ENCODE measurements around the gene PIGS.
"Not testable (repeated sequence)": the region's sequence is repeated elsewhere in the genome, so short reads cannot be mapped to it uniquely, and the experiment has no call there.

The PIGS gene

GRCh38 chr17:28598389-28598788, 27.1 kb upstream of the PIGS start:
- in situ Hi-C loops (cut with MboI; ENCODE audit: low sequenced_read_pairs), result no loop called here
- no peaks in the 10 kb centered on the region for H3K9me3 ChIP-seq
- DNase-seq (ENCODE audit: low spot score in 2 of 2), result no peak
- peaks cover 7% of the 10 kb centered on the region for H3K4me1 ChIP-seq
- peaks cover 34% of the 10 kb centered on the region for H3K36me3 ChIP-seq (replicated peaks)
- no peaks in the 10 kb centered on the region for H3K27me3 ChIP-seq (ENCODE audit: low read depth)
- peak overlapping the region; percentile 94 for H3K4me3 ChIP-seq

- no peak for DNase-seq (ENCODE audit: low spot score in 2 of 2)
- H3K27me3 ChIP-seq (ENCODE audit: low read depth), result no peaks in the 10 kb centered on the region
- peaks cover 40% of the 10 kb centered on the region for H3K36me3 ChIP-seq (replicated peaks)
- H3K9me3 ChIP-seq, result no peaks in the 10 kb centered on the region
- in situ Hi-C loops (cut with MboI; ENCODE audit: low sequenced_read_pairs), result no loop called here
- peaks cover 7% of the 10 kb centered on the region for H3K4me1 ChIP-seq
- peak overlapping the region; percentile 94 for H3K4me3 ChIP-seq
Measured at GRCh38 chr17:28597606-28598383, 26.5 kb upstream of the PIGS start.

GRCh38 chr17:28592260-28592659, 20.9 kb upstream of the PIGS start:
- Histone ChIP-seq H3K4me1 (peaks cover under 1% of the 10 kb centered on the region), H3K36me3 (replicated peaks) (peaks cover 80% of the 10 kb centered on the region), H3K4me3 (no peak overlapping the region), H3K9me3 (no peaks in the 10 kb centered on the region), H3K27me3 (ENCODE audit: low read depth) (no peaks in the 10 kb centered on the region)
- no peak for DNase-seq (ENCODE audit: low spot score in 2 of 2)
- in situ Hi-C loops (cut with MboI; ENCODE audit: low sequenced_read_pairs), result no loop called here

GRCh38 chr17:28585851-28586250, 14.5 kb upstream of the PIGS start:
- Histone ChIP-seq H3K27me3 (ENCODE audit: low read depth) (no peaks in the 10 kb centered on the region), H3K9me3 (no peaks in the 10 kb centered on the region), H3K4me1 (no peaks in the 10 kb centered on the region), H3K4me3 (no peak overlapping the region), H3K36me3 (replicated peaks) (peaks cover 88% of the 10 kb centered on the region)
- in situ Hi-C loops (cut with MboI; ENCODE audit: low sequenced_read_pairs), result no loop called here
- DNase-seq (ENCODE audit: low spot score in 2 of 2), result no peak

- no peaks in the 10 kb centered on the region for H3K4me1 ChIP-seq
- no peaks in the 10 kb centered on the region for H3K27me3 ChIP-seq (ENCODE audit: low read depth)
- H3K4me3 ChIP-seq, result no peak overlapping the region
- no peaks in the 10 kb centered on the region for H3K9me3 ChIP-seq
- in situ Hi-C loops (cut with MboI; ENCODE audit: low sequenced_read_pairs), result no loop called here
- no peak for DNase-seq (ENCODE audit: low spot score in 2 of 2)
- peaks cover 86% of the 10 kb centered on the region for H3K36me3 ChIP-seq (replicated peaks)
Measured at GRCh38 chr17:28584434-28584833, 13.1 kb upstream of the PIGS start.

- H3K9me3 ChIP-seq, result no peaks in the 10 kb centered on the region
- DNase-seq (ENCODE audit: low spot score in 2 of 2), result no peak
- no peaks in the 10 kb centered on the region for H3K4me1 ChIP-seq
- H3K4me3 ChIP-seq, result no peak overlapping the region
- in situ Hi-C loops (cut with MboI; ENCODE audit: low sequenced_read_pairs), result no loop called here
- no peaks in the 10 kb centered on the region for H3K27me3 ChIP-seq (ENCODE audit: low read depth)
- peaks cover 90% of the 10 kb centered on the region for H3K36me3 ChIP-seq (replicated peaks)
Measured at GRCh38 chr17:28582513-28582912, 11.2 kb upstream of the PIGS start.

- Histone ChIP-seq H3K4me3 (no peak overlapping the region), H3K27me3 (ENCODE audit: low read depth) (no peaks in the 10 kb centered on the region), H3K36me3 (replicated peaks) (peaks cover 83% of the 10 kb centered on the region), H3K9me3 (no peaks in the 10 kb centered on the region), H3K4me1 (peaks cover 4% of the 10 kb centered on the region)
- in situ Hi-C loops (cut with MboI; ENCODE audit: low sequenced_read_pairs), result no loop called here
- DNase-seq (ENCODE audit: low spot score in 2 of 2), result no peak
Measured at GRCh38 chr17:28580959-28581358, 9.6 kb upstream of the PIGS start.

GRCh38 chr17:28579526-28579925, 8.2 kb upstream of the PIGS start:
- DNase-seq (ENCODE audit: low spot score in 2 of 2), result no peak
- peaks cover 69% of the 10 kb centered on the region for H3K36me3 ChIP-seq (replicated peaks)

GRCh38 chr17:28578246-28579195, 7.2 kb upstream of the PIGS start:
- peaks cover 59% of the 10 kb centered on the region for H3K36me3 ChIP-seq (replicated peaks)
- H3K9me3 ChIP-seq, result no peaks in the 10 kb centered on the region
- H3K27me3 ChIP-seq (ENCODE audit: low read depth), result no peaks in the 10 kb centered on the region
- no peak for DNase-seq (ENCODE audit: low spot score in 2 of 2)
- in situ Hi-C loops (cut with MboI; ENCODE audit: low sequenced_read_pairs), result loop anchor here (10.0 kb wide), 1 partner anchor 64 kb away; no protein-coding TSS in a partner anchor
- H3K4me3 ChIP-seq, result no peak overlapping the region
- peaks cover 4% of the 10 kb centered on the region for H3K4me1 ChIP-seq

More at GRCh38 chr17:28579526-28579925, 8.2 kb upstream of the PIGS start:
- no peaks in the 10 kb centered on the region for H3K9me3 ChIP-seq
- no peaks in the 10 kb centered on the region for H3K27me3 ChIP-seq (ENCODE audit: low read depth)
- no peak overlapping the region for H3K4me3 ChIP-seq
- H3K4me1 ChIP-seq, result peaks cover 4% of the 10 kb centered on the region
- in situ Hi-C loops (cut with MboI; ENCODE audit: low sequenced_read_pairs), result loop anchor here (10.0 kb wide), 1 partner anchor 65 kb away; no protein-coding TSS in a partner anchor

GRCh38 chr17:28577466-28577824, 6.1 kb upstream of the PIGS start:
- in situ Hi-C loops (cut with MboI; ENCODE audit: low sequenced_read_pairs), result loop anchor here (10.0 kb wide), 1 partner anchor 63 kb away; no protein-coding TSS in a partner anchor
- no peak for DNase-seq (ENCODE audit: low spot score in 2 of 2)
- peaks cover 4% of the 10 kb centered on the region for H3K4me1 ChIP-seq
- H3K36me3 ChIP-seq (replicated peaks), result peaks cover 48% of the 10 kb centered on the region
- H3K9me3 ChIP-seq, result no peaks in the 10 kb centered on the region
- H3K4me3 ChIP-seq, result no peak overlapping the region
- no peaks in the 10 kb centered on the region for H3K27me3 ChIP-seq (ENCODE audit: low read depth)

- peak; percentile 83 to 99 for DNase-seq (ENCODE audit: low spot score in 2 of 2)
- Histone ChIP-seq H3K27me3 (ENCODE audit: low read depth) (no peaks in the 10 kb centered on the region), H3K9me3 (no peaks in the 10 kb centered on the region), H3K4me3 (no peak within 1 kb of the TSS), H3K4me1 (peaks cover 8% of the 10 kb centered on the region), H3K36me3 (replicated peaks) (peaks cover 42% of the 10 kb centered on the region)
- in situ Hi-C loops (cut with MboI; ENCODE audit: low sequenced_read_pairs), result loop anchor here (10.0 kb wide), 1 partner anchor 62 kb away; no protein-coding TSS in a partner anchor
Measured at GRCh38 chr17:28576758-28577465, 5.6 kb upstream of the PIGS start, which contains the start of gene ALDOC. Gene ALDOC, minus strand, starts transcription at chr17:28576895. Its CDS starts 1,363 bp downstream, at chr17:28575532.

GRCh38 chr17:28576016-28576415, 4.7 kb upstream of the PIGS start:
- in situ Hi-C loops (cut with MboI; ENCODE audit: low sequenced_read_pairs), result loop anchor here (10.0 kb wide), 1 partner anchor 61 kb away; no protein-coding TSS in a partner anchor
- H3K4me1 ChIP-seq, result peaks cover 11% of the 10 kb centered on the region

GRCh38 chr17:28575126-28575795, 3.9 kb upstream of the PIGS start:
- no peak for DNase-seq (ENCODE audit: low spot score in 2 of 2)
- H3K27me3 ChIP-seq (ENCODE audit: low read depth), result no peaks in the 10 kb centered on the region
- H3K4me1 ChIP-seq, result peaks cover 11% of the 10 kb centered on the region
- H3K4me3 ChIP-seq, result no peak overlapping the region
- H3K9me3 ChIP-seq, result no peaks in the 10 kb centered on the region
- peaks cover 33% of the 10 kb centered on the region for H3K36me3 ChIP-seq (replicated peaks)
- in situ Hi-C loops (cut with MboI; ENCODE audit: low sequenced_read_pairs), result loop anchor here (10.0 kb wide), 1 partner anchor 60 kb away; no protein-coding TSS in a partner anchor

More at GRCh38 chr17:28576016-28576415, 4.7 kb upstream of the PIGS start:
- H3K27me3 ChIP-seq (ENCODE audit: low read depth); H3K9me3 ChIP-seq; DNase-seq (ENCODE audit: low spot score in 2 of 2); H3K4me3 ChIP-seq: not testable (repeated sequence)
- peaks cover 37% of the 10 kb centered on the region for H3K36me3 ChIP-seq (replicated peaks)
